ENCODE measurements around the gene BZW2. TPM values are rescaled to one million over a fixed set of nuclear protein-coding genes. Genes with fewer than 3 reads are reported as not detected.
"Not testable (repeated sequence)": the region's sequence is repeated elsewhere in the genome, so short reads cannot be mapped to it uniquely, and the experiment has no call there.

The BZW2 gene
- total and polyA plus RNA-seq, 7 experiments from 2014 or later: 24.6 to 79.3 (median 30.5) TPM

GRCh38 chr7:16656141-16656540 lies 10.2 kb downstream of the BZW2 start:
- CTCF ChIA-PET: interaction anchor here (0.6 kb wide), 1 partner anchor 35 kb away, joined by 4 read pairs; no protein-coding TSS in a partner anchor
- H3K9me3 Mint-ChIP-seq: no peaks in the 10 kb centered on the region
- H3K36me3 Mint-ChIP-seq: peaks cover 0 to 20% (median 15%) of the 10 kb centered on the region in 5 donors
- ATAC-seq (no peak), DNase-seq (no peak)
- H3K4me3 ChIP-seq (ENCODE audit: low read length): no peak overlapping the region
- peaks cover 5 to 8% of the 10 kb centered on the region in 2 donors for H3K4me1 ChIP-seq (ENCODE audit: control insufficient read depth in 2 of 2, insufficient read depth in 2 of 2, low read length in 2 of 2)
- H3K4me1 Mint-ChIP-seq: peaks cover 23 to 70% (median 55%) of the 10 kb centered on the region in 7 donors
- no peaks in the 10 kb centered on the region for H3K27me3 Mint-ChIP-seq
- POLR2A ChIA-PET: interaction anchor here (2.9 kb wide), 1 partner anchor 10 kb away, joined by 13 read pairs; the partner anchor contains the start of genes ANKMY2 and BZW2
- no peak overlapping the region for H3K4me3 Mint-ChIP-seq
- intact Hi-C loops (cut with micrococcal nuclease): no loop called here
- H3K27me3 ChIP-seq (ENCODE audit: control insufficient read depth in 2 of 2, insufficient read depth in 2 of 2, low read length in 2 of 2): no peaks in the 10 kb centered on the region
- no peaks in the 10 kb centered on the region for H3K9me3 ChIP-seq (ENCODE audit: control insufficient read depth in 2 of 3, low read length in 3 of 3)
- no peak overlapping the region for H3K27ac Mint-ChIP-seq
- no peak overlapping the region for H3K27ac ChIP-seq (ENCODE audit: low read depth, low read length)
- no peaks in the 10 kb centered on the region for H3K36me3 ChIP-seq (ENCODE audit: control insufficient read depth in 2 of 3, insufficient read depth in 3 of 3, low read length in 3 of 3)

- POLR2A ChIA-PET: interaction anchor here (2.9 kb wide), 1 partner anchor 12 kb away, joined by 13 read pairs; the partner anchor contains the start of genes ANKMY2 and BZW2
- intact Hi-C loops (cut with micrococcal nuclease): no loop called here
- ATAC-seq: no peak
- CTCF ChIA-PET: no interaction called here
- H3K36me3 ChIP-seq (ENCODE audit: control insufficient read depth in 2 of 3, insufficient read depth in 3 of 3, low read length in 3 of 3): no peaks in the 10 kb centered on the region
- peaks cover 21 to 68% (median 53%) of the 10 kb centered on the region in 7 donors for H3K4me1 Mint-ChIP-seq
- H3K27me3 ChIP-seq (ENCODE audit: control insufficient read depth in 2 of 2, insufficient read depth in 2 of 2, low read length in 2 of 2): no peaks in the 10 kb centered on the region
- peaks cover 0 to 25% (median 15%) of the 10 kb centered on the region in 5 donors for H3K36me3 Mint-ChIP-seq
- H3K27ac ChIP-seq (ENCODE audit: low read depth, low read length): no peak overlapping the region
- no peaks in the 10 kb centered on the region for H3K9me3 ChIP-seq (ENCODE audit: control insufficient read depth in 2 of 3, low read length in 3 of 3)
- no peak for DNase-seq
- H3K4me3 ChIP-seq (ENCODE audit: low read length): no peak overlapping the region
- H3K4me3 Mint-ChIP-seq: peak overlapping the region in 2 of 10 donors; percentile 1 to 56
- no peaks in the 10 kb centered on the region for H3K4me1 ChIP-seq (ENCODE audit: control insufficient read depth in 2 of 2, insufficient read depth in 2 of 2, low read length in 2 of 2)
- H3K27ac Mint-ChIP-seq: no peak overlapping the region
- no peaks in the 10 kb centered on the region for H3K9me3 Mint-ChIP-seq
- no peaks in the 10 kb centered on the region for H3K27me3 Mint-ChIP-seq
Observed at GRCh38 chr7:16657656-16658279, 11.8 kb downstream of the BZW2 start.

- POLR2A ChIA-PET: interaction anchor here (0.6 kb wide), 1 partner anchor 12 kb away, joined by 5 read pairs; no protein-coding TSS in a partner anchor
- ATAC-seq; H3K9me3 ChIP-seq (ENCODE audit: control insufficient read depth in 2 of 3, low read length in 3 of 3); H3K27ac Mint-ChIP-seq; H3K4me1 ChIP-seq (ENCODE audit: control insufficient read depth in 2 of 2, insufficient read depth in 2 of 2, low read length in 2 of 2); H3K4me3 ChIP-seq (ENCODE audit: low read length); H3K27me3 Mint-ChIP-seq; DNase-seq; H3K36me3 ChIP-seq (ENCODE audit: control insufficient read depth in 2 of 3, insufficient read depth in 3 of 3, low read length in 3 of 3); H3K27me3 ChIP-seq (ENCODE audit: control insufficient read depth in 2 of 2, insufficient read depth in 2 of 2, low read length in 2 of 2); H3K27ac ChIP-seq (ENCODE audit: low read depth, low read length); H3K9me3 Mint-ChIP-seq; CTCF ChIA-PET; H3K4me3 Mint-ChIP-seq: not testable (repeated sequence)
- intact Hi-C loops (cut with micrococcal nuclease): loop anchor here in 1 of 2 donors (2.0 kb wide), 1 partner anchor 17 kb away; no protein-coding TSS in a partner anchor
- peaks cover 0 to 26% (median 16%) of the 10 kb centered on the region in 5 donors for H3K36me3 Mint-ChIP-seq
- peaks cover 16 to 62% (median 50%) of the 10 kb centered on the region in 7 donors for H3K4me1 Mint-ChIP-seq
Observed at GRCh38 chr7:16659854-16660497, 14.0 kb downstream of the BZW2 start.

- H3K4me1 ChIP-seq (ENCODE audit: control insufficient read depth in 2 of 2, insufficient read depth in 2 of 2, low read length in 2 of 2): no peaks in the 10 kb centered on the region
- no peak for DNase-seq
- peaks cover 0 to 5% (median 0%) of the 10 kb centered on the region in 3 experiments for H3K36me3 ChIP-seq (ENCODE audit: control insufficient read depth in 2 of 3, insufficient read depth in 3 of 3, low read length in 3 of 3)
- no peaks in the 10 kb centered on the region for H3K9me3 ChIP-seq (ENCODE audit: control insufficient read depth in 2 of 3, low read length in 3 of 3)
- H3K27ac Mint-ChIP-seq: no peak overlapping the region
- ChIA-PET POLR2A (interaction anchor here (0.6 kb wide), 1 partner anchor 13 kb away, joined by 5 read pairs; no protein-coding TSS in a partner anchor), CTCF (no interaction called here)
- H3K27ac ChIP-seq (ENCODE audit: low read depth, low read length): no peak overlapping the region
- H3K4me3 ChIP-seq (ENCODE audit: low read length): no peak overlapping the region
- intact Hi-C loops (cut with micrococcal nuclease): loop anchor here in 1 of 2 donors (2.0 kb wide), 1 partner anchor 16 kb away; no protein-coding TSS in a partner anchor
- no peaks in the 10 kb centered on the region for H3K27me3 Mint-ChIP-seq
- peak; percentile 59 for ATAC-seq
- H3K4me1 Mint-ChIP-seq: peaks cover 15 to 58% (median 44%) of the 10 kb centered on the region in 7 donors
- no peaks in the 10 kb centered on the region for H3K9me3 Mint-ChIP-seq
- peaks cover 0 to 29% (median 18%) of the 10 kb centered on the region in 5 donors for H3K36me3 Mint-ChIP-seq
- peak overlapping the region in 1 of 10 donors; percentile 19 for H3K4me3 Mint-ChIP-seq
- H3K27me3 ChIP-seq (ENCODE audit: control insufficient read depth in 2 of 2, insufficient read depth in 2 of 2, low read length in 2 of 2): no peaks in the 10 kb centered on the region
Observed at GRCh38 chr7:16660702-16661464, 14.9 kb downstream of the BZW2 start.

- Histone ChIP-seq H3K36me3 (ENCODE audit: control insufficient read depth in 2 of 3, insufficient read depth in 3 of 3, low read length in 3 of 3) (peaks cover 0 to 9% (median 0%) of the 10 kb centered on the region in 3 experiments), H3K9me3 (ENCODE audit: control insufficient read depth in 2 of 3, low read length in 3 of 3) (no peaks in the 10 kb centered on the region), H3K27ac (ENCODE audit: low read depth, low read length) (no peak overlapping the region), H3K4me3 (ENCODE audit: low read length) (no peak overlapping the region), H3K4me1 (ENCODE audit: control insufficient read depth in 2 of 2, insufficient read depth in 2 of 2, low read length in 2 of 2) (no peaks in the 10 kb centered on the region), H3K27me3 (ENCODE audit: control insufficient read depth in 2 of 2, insufficient read depth in 2 of 2, low read length in 2 of 2) (no peaks in the 10 kb centered on the region)
- DNase-seq (no peak), ATAC-seq (no peak)
- peaks cover 15 to 49% (median 37%) of the 10 kb centered on the region in 7 donors for H3K4me1 Mint-ChIP-seq
- no peaks in the 10 kb centered on the region for H3K9me3 Mint-ChIP-seq
- no peak overlapping the region for H3K4me3 Mint-ChIP-seq
- peaks cover 0 to 24% (median 18%) of the 10 kb centered on the region in 5 donors for H3K36me3 Mint-ChIP-seq
- CTCF ChIA-PET: no interaction called here
- no peaks in the 10 kb centered on the region for H3K27me3 Mint-ChIP-seq
- POLR2A ChIA-PET: no interaction called here
- intact Hi-C loops (cut with micrococcal nuclease): loop anchor here in 1 of 2 donors (2.0 kb wide), 1 partner anchor 15 kb away; no protein-coding TSS in a partner anchor
- no peak overlapping the region for H3K27ac Mint-ChIP-seq
Observed at GRCh38 chr7:16661924-16662323, 15.9 kb downstream of the BZW2 start.

GRCh38 chr7:16667355-16667754 lies 21.4 kb downstream of the BZW2 start:
- no peak overlapping the region for H3K4me3 Mint-ChIP-seq
- intact Hi-C loops (cut with micrococcal nuclease): no loop called here
- peaks cover 12 to 43% (median 24%) of the 10 kb centered on the region in 7 donors for H3K4me1 Mint-ChIP-seq
- no peak overlapping the region for H3K27ac Mint-ChIP-seq
- Histone ChIP-seq H3K27me3 (ENCODE audit: control insufficient read depth in 2 of 2, insufficient read depth in 2 of 2, low read length in 2 of 2) (no peaks in the 10 kb centered on the region), H3K36me3 (ENCODE audit: control insufficient read depth in 2 of 3, insufficient read depth in 3 of 3, low read length in 3 of 3) (peaks cover 0 to 21% (median 0%) of the 10 kb centered on the region in 3 experiments), H3K9me3 (ENCODE audit: control insufficient read depth in 2 of 3, low read length in 3 of 3) (no peaks in the 10 kb centered on the region), H3K27ac (ENCODE audit: low read depth, low read length) (no peak overlapping the region), H3K4me1 (ENCODE audit: control insufficient read depth in 2 of 2, insufficient read depth in 2 of 2, low read length in 2 of 2) (no peaks in the 10 kb centered on the region), H3K4me3 (ENCODE audit: low read length) (no peak overlapping the region)
- ATAC-seq: no peak
- no peaks in the 10 kb centered on the region for H3K27me3 Mint-ChIP-seq
- H3K9me3 Mint-ChIP-seq: peaks cover 0 to 9% (median 0%) of the 10 kb centered on the region in 11 donors
- peaks cover under 1 to 62% (median 49%) of the 10 kb centered on the region in 5 donors for H3K36me3 Mint-ChIP-seq
- ChIA-PET POLR2A (no interaction called here), CTCF (no interaction called here)
- DNase-seq: no peak

Data from naive thymus-derived CD4-positive, alpha-beta T cell (primary cell).